Ovary (tissue), 9 donors: ENCODE results near the gene MUL1. TPM values are rescaled to one million over a fixed set of nuclear protein-coding genes. Genes with fewer than 3 reads are reported as not detected.

ENCODE experiments used
- DNase-seq, 5 donors: peaks; one replicate each; pipeline ENCODE4 v3.0.0-alpha.2; 2019 to 2020
- H3K27ac ChIP-seq, 2 donors: fragments of 200-600 bp; one replicate each; pipeline versions ENCODE4 v1.5.1 to v1.8.0; 2019 to 2022
- H3K27me3 ChIP-seq: fragments of 200-600 bp; one replicate; pipeline ENCODE4 v1.8.0; 2022
- H3K36me3 ChIP-seq: fragments of 200-600 bp; sonication (generic); one replicate; pipeline ENCODE4 v1.5.1; 2019
- H3K4me1 ChIP-seq: one replicate; pipeline ENCODE4 v1.8.1; 2013; ENCODE audit warnings: mild to moderate bottlenecking, moderate library complexity; ENCODE audit not compliant: insufficient read depth
- H3K4me3 ChIP-seq: fragments of 200-600 bp; sonication (generic); one replicate; pipeline ENCODE4 v1.5.1; 2017
- H3K9me3 ChIP-seq, 2 donors: fragments of 200-600 bp in 1 of 2; sonication (generic) in 1 of 2; one replicate each; pipeline versions ENCODE4 v1.5.1 to v1.8.1; 2013 to 2019; ENCODE audit warnings: mild to moderate bottlenecking in 1 of 2, moderate library complexity in 1 of 2
- EP300 ChIP-seq: sonication (generic); formaldehyde crosslinking; IDR thresholded peaks from one replicate; pipeline ENCODE4 v1.6.1; 2017; ENCODE audit warnings: antibody characterized with exemption
- POLR2A ChIP-seq: fragments of 450-650 bp; IDR thresholded peaks from one replicate; pipeline ENCODE4 v1.6.1; 2017; ENCODE audit warnings: antibody characterized with exemption, mild to moderate bottlenecking, moderate library complexity
- WGBS, 3 donors: extraction: QIAGEN DNeasy Blood & Tissue Kit in 1 of 3; methylation state at CpG; one replicate each; pipeline versions ENCODE4 v1.1.5 to v1.1.7; 2013 to 2017; 5-methylcytosine and 5-hydroxymethylcytosine counted together
- intact Hi-C, 4 donors: fragments of 100-400 bp; cut with DNase I; formaldehyde crosslinking; loops; one replicate each; pipeline versions ENCODE4 v1.11.0 to v1.15.1; 2022 to 2023
- polyA plus RNA-seq, 2 donors: library from polyadenylated mRNA; stranded (reverse); fragments of 200-250 nt in 1 of 2; fragments of 350-450 nt in 1 of 2; fragmentation: Illumina TruSeq in 1 of 2; extraction: RNeasy Lipid Tissue Mini Kit (QIAGEN cat#74804) in 1 of 2; gene quantifications; one replicate each; pipeline ENCODE4 v1.2.3, GENCODE V29; 2013 to 2014
- total RNA-seq, 7 donors: library from RNA; depleted of rRNA in 2 of 7; stranded (reverse); fragments of >200 nt in 2 of 7; fragmentation: NEBNext Ultra II Directional in 3 of 7; extraction: Animal tissue kit (Norgen Biotek cat#: 25700) in 3 of 7; gene quantifications; one replicate each; pipeline versions ENCODE4 v1.1.0 to v1.2.4, GENCODE V29; 2016 to 2023
- TF ChIP-seq, protein P1 (sequence below), 3 donors: fragments of 450-650 bp in 2 of 3; fragments of 200-600 bp in 1 of 3; IDR thresholded peaks; one replicate each; pipeline versions ENCODE4 v1.5.1 to v1.8.0; 2016 to 2022; ENCODE audit warnings: antibody characterized with exemption in 3 of 3, mild to moderate bottlenecking in 1 of 3
- donor health status: DM: no; HTN: no; CAD: no; lungs with moderate emphysema.
- donor health status: DM: no; HTN: no; CAD: no.
- donor health status: Bipolar disorder and iron deficiency.
- donor health status: DM: yes; HTN: yes; CAD: no.
- donor health status: DM: no; HTN: no; CAD: no.
- donor health status: DM: yes; HTN: yes; CAD: no.

The MUL1 gene
- total and polyA plus RNA-seq, 9 donors, result 16.7 to 31.6 (median 23.9) TPM

DNA sequence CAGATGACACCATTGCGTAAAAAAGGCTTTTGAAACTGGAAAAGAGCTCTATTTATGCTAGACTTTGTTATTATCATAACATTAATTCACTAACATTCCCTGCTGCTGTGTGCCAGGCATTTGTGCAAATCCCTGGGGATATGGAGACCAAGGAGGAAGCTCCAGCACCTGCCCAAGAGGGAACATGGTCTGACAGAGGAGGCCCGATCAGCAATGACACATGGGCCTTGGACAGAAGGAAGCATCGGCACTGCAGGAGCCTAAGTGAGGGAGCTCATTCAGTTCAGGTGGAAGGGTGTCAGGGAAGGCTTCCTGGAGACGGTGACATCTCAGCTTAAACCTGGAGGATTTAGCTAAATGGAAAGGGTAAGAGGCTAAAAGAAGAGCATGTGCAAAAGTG, 35.8 kb downstream of the MUL1 start:
- TF ChIP-seq EP300, result no peak
- TF ChIP-seq POLR2A, result no peak
- TF ChIP-seq, protein P1, sequence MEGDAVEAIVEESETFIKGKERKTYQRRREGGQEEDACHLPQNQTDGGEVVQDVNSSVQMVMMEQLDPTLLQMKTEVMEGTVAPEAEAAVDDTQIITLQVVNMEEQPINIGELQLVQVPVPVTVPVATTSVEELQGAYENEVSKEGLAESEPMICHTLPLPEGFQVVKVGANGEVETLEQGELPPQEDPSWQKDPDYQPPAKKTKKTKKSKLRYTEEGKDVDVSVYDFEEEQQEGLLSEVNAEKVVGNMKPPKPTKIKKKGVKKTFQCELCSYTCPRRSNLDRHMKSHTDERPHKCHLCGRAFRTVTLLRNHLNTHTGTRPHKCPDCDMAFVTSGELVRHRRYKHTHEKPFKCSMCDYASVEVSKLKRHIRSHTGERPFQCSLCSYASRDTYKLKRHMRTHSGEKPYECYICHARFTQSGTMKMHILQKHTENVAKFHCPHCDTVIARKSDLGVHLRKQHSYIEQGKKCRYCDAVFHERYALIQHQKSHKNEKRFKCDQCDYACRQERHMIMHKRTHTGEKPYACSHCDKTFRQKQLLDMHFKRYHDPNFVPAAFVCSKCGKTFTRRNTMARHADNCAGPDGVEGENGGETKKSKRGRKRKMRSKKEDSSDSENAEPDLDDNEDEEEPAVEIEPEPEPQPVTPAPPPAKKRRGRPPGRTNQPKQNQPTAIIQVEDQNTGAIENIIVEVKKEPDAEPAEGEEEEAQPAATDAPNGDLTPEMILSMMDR (IDR thresholded peaks at IDR 0.05), result no peak
- no peaks in the 10 kb centered on the region for H3K27me3 ChIP-seq
- no peaks in the 10 kb centered on the region for H3K36me3 ChIP-seq
- H3K4me3 ChIP-seq, result no peak overlapping the region
- H3K4me1 ChIP-seq, result peaks cover 9% of the 10 kb centered on the region
- WGBS, 3 donors, result 91 to 95% (median 93%) methylated on average over 4 of the region's 4 CpGs
- no peak for DNase-seq
- H3K27ac ChIP-seq, result no peak overlapping the region
- intact Hi-C loops, result loop anchor here in 1 of 4 donors (10.0 kb wide), 1 partner anchor 267 kb away; no protein-coding TSS in a partner anchor
- H3K9me3 ChIP-seq, result no peaks in the 10 kb centered on the region

DNA sequence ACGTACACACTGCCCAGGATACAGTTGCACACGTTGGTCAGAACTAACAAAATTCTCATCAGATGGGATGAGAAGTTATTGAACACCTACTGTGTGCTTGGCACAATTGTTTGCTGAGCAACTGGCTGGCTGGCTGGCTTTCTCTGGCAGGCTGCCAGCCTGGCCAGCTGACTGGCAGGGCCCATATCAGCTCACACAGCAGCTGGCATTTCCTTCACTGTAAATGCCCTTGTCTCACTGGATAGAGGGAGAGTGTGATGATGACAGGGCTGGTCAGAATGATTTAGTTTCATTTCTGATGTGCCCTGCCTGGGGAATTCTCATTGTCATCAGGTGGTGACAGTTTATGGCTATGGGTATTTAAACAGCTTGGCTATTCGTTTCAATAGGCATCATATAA, 37.8 kb downstream of the MUL1 start:
- DNase-seq, result no peak
- H3K27me3 ChIP-seq, result no peaks in the 10 kb centered on the region
- no peaks in the 10 kb centered on the region for H3K4me1 ChIP-seq
- H3K27ac ChIP-seq, result no peak overlapping the region
- TF ChIP-seq EP300 (no peak), POLR2A (no peak)
- TF ChIP-seq, protein P1 (IDR thresholded peaks at IDR 0.05), result no peak
- intact Hi-C loops, result loop anchor here in 1 of 4 donors (10.0 kb wide), 1 partner anchor 265 kb away; no protein-coding TSS in a partner anchor
- no peaks in the 10 kb centered on the region for H3K36me3 ChIP-seq
- no peak overlapping the region for H3K4me3 ChIP-seq
- 57 to 61% (median 59%) methylated on average over 3 of the region's 3 CpGs for WGBS, 3 donors
- H3K9me3 ChIP-seq, result no peaks in the 10 kb centered on the region

DNA sequence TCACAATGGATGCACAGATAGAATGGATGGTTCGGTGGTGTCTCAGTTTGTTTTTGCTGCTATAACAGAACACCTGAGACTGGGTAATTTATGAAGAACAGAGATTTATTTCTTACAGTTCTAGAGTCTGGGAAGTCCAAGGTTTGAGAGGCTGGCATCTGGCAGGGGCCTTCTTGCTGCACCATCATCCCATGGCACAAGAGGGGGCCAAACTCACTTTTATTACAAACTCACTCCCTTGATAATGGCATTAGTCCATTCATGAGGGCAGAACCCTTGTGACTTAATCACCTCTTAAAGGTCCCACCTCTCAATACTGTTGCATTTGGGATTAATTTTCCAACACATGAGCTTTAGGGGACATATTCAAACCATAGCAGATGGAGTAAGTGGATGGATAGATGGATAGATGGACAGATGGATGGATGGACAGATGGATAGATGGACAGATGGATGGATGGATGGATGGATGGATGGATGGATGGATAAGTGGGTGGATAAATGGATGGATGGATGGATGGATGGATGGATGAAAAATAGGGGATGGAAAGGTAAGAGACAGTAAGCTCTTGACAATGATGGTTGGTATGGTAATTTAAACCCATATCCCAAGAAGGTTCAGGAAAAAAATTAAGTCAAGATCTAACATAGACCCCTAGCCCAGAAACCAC, 38.4 kb downstream of the MUL1 start:
- intact Hi-C loops, result loop anchor here in 1 of 4 donors (10.0 kb wide), 1 partner anchor 265 kb away; no protein-coding TSS in a partner anchor
- DNase-seq, result no peak
- WGBS, 3 donors, result 83 to 97% (median 89%) methylated on average over 1 of the region's 1 CpG
- Histone ChIP-seq H3K9me3 (no peaks in the 10 kb centered on the region), H3K4me1 (no peaks in the 10 kb centered on the region), H3K27ac (no peak overlapping the region), H3K4me3 (no peak overlapping the region), H3K36me3 (no peaks in the 10 kb centered on the region), H3K27me3 (no peaks in the 10 kb centered on the region)
- TF ChIP-seq POLR2A, result no peak
- TF ChIP-seq, protein P1 (IDR thresholded peaks at IDR 0.05), result no peak
- TF ChIP-seq EP300, result no peak

DNA sequence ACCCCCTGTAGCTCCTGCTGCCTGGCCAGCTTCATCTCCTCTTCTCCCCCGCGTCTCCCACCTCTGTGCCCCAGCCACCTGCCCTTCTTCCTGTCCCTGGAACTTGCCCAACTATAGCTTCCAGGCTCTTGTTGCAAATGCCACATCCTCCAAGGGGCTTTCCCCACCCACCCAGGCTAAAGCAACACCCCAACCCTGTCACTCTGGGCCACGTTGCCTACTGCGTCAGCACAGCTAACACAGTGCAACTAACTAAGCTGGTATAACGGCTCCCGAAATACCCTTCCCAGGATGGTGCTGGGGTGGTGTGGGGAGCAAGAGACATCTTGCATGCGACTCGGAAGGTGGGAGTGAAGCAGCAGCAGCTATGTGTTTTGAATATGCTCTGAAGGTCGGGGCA, 41.7 kb downstream of the MUL1 start:
- 57 to 72% (median 71%) methylated on average over 9 of the region's 9 CpGs for WGBS, 3 donors
- Histone ChIP-seq H3K27me3 (no peaks in the 10 kb centered on the region), H3K27ac (no peak overlapping the region), H3K36me3 (no peaks in the 10 kb centered on the region), H3K4me1 (no peaks in the 10 kb centered on the region), H3K4me3 (no peak overlapping the region), H3K9me3 (no peaks in the 10 kb centered on the region)
- TF ChIP-seq POLR2A (no peak), EP300 (no peak)
- TF ChIP-seq, protein P1 (IDR thresholded peaks at IDR 0.05), result no peak
- DNase-seq, result no peak
- intact Hi-C loops, result no loop called here
